ENCODE results near the gene SLC26A3.

DNA sequence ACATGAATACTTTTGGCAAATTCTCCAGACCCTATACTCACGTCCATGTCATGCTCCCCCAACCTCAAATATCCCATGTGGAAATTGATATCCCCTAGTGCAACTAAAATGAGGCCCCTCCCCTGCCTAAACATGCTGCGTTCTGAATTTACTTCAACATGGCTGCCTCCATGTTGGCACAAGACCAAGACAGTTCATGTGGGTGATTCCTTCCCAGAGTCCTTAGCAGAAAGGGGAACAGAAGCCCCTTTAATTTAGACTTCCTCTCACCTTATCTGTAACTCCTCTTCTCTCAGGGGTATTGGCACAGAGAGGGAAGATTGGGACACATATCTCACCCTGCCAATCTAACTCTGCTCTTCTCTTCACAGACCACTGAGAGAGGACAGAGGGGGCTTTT, 24.5 kb upstream of the SLC26A3 start:
- no peak for TF ChIP-seq POLR2A (IDR thresholded peaks at IDR 0.05)
- TF ChIP-seq, protein P1, sequence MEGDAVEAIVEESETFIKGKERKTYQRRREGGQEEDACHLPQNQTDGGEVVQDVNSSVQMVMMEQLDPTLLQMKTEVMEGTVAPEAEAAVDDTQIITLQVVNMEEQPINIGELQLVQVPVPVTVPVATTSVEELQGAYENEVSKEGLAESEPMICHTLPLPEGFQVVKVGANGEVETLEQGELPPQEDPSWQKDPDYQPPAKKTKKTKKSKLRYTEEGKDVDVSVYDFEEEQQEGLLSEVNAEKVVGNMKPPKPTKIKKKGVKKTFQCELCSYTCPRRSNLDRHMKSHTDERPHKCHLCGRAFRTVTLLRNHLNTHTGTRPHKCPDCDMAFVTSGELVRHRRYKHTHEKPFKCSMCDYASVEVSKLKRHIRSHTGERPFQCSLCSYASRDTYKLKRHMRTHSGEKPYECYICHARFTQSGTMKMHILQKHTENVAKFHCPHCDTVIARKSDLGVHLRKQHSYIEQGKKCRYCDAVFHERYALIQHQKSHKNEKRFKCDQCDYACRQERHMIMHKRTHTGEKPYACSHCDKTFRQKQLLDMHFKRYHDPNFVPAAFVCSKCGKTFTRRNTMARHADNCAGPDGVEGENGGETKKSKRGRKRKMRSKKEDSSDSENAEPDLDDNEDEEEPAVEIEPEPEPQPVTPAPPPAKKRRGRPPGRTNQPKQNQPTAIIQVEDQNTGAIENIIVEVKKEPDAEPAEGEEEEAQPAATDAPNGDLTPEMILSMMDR (IDR thresholded peaks at IDR 0.05), result no peak
